Left ventricle myocardium inferior (tissue), 1 donor: ENCODE data around the gene CELF2. TPM values are rescaled to one million over a fixed set of nuclear protein-coding genes. Genes with fewer than 3 reads are reported as not detected.

Experiments used
- DNase-seq: peaks from one replicate; pipeline ENCODE4 v3.0.0-alpha.2; 2020
- H3K27ac ChIP-seq: fragments of 200-600 bp; replicated peaks from 2 replicates; pipeline ENCODE4 v1.8.0; 2021
- H3K27me3 ChIP-seq: fragments of 200-600 bp; 2 replicates; pipeline ENCODE4 v1.8.0; 2021; ENCODE audit warnings: low read depth
- H3K36me3 ChIP-seq: fragments of 200-600 bp; 2 replicates; pipeline ENCODE4 v1.8.0; 2021
- H3K4me1 ChIP-seq: fragments of 200-600 bp; 2 replicates; pipeline ENCODE4 v1.8.0; 2021
- H3K4me3 ChIP-seq: fragments of 200-600 bp; 2 replicates; pipeline ENCODE4 v1.8.0; 2021; ENCODE audit warnings: mild to moderate bottlenecking, moderate library complexity
- H3K9me3 ChIP-seq: fragments of 200-600 bp; replicated peaks from 2 replicates; pipeline ENCODE4 v1.8.0; 2021
- CTCF ChIP-seq: fragments of 200-600 bp; IDR thresholded peaks from 2 replicates; pipeline ENCODE4 v1.8.0; 2021; ENCODE audit warnings: antibody characterized with exemption, mild to moderate bottlenecking, borderline replicate concordance
- intact Hi-C: fragments of 100-400 bp; cut with micrococcal nuclease; formaldehyde crosslinking; loops from one replicate; pipeline ENCODE4 v1.11.0; 2022
- total RNA-seq: library from RNA; stranded (reverse); fragmentation: NEBNext Ultra II Directional; extraction: Animal tissue kit (Norgen Biotek cat#: 25700); gene quantifications from one replicate; pipeline ENCODE4 v1.2.1, GENCODE V29; 2021
- donor health status: DM: no; HTN: yes; CAD: no; lungs with severe emphysema.

The CELF2 gene
- total RNA-seq, 1 donor from 2014 or later = 74.9 TPM

- Histone ChIP-seq H3K36me3 (peaks cover under 1% of the 10 kb centered on the region), H3K9me3 (peaks cover under 1% of the 10 kb centered on the region), H3K27me3 (no peaks in the 10 kb centered on the region), H3K4me3 (no peak overlapping the region), H3K27ac (peak overlapping the region; percentile 0), H3K4me1 (peaks cover 81% of the 10 kb centered on the region)
- no peak for TF ChIP-seq CTCF
- intact Hi-C loops = no loop called here
- DNase-seq = no peak
Measured at GRCh38 chr10:11227103-11227502, 209.4 kb downstream of the CELF2 start.

GRCh38 chr10:11229893-11230292 is 212.2 kb downstream of the CELF2 start:
- no peaks in the 10 kb centered on the region for H3K27me3 ChIP-seq
- H3K4me1 ChIP-seq = peaks cover 63% of the 10 kb centered on the region
- peaks cover 9% of the 10 kb centered on the region for H3K9me3 ChIP-seq
- TF ChIP-seq CTCF = no peak
- no peak overlapping the region for H3K27ac ChIP-seq
- intact Hi-C loops = no loop called here
- H3K36me3 ChIP-seq = peaks cover 8% of the 10 kb centered on the region
- DNase-seq = no peak
- H3K4me3 ChIP-seq = no peak overlapping the region

GRCh38 chr10:11230498-11231167 is 213.0 kb downstream of the CELF2 start:
- no peak overlapping the region for H3K27ac ChIP-seq
- peaks cover 8% of the 10 kb centered on the region for H3K36me3 ChIP-seq
- intact Hi-C loops = no loop called here
- TF ChIP-seq CTCF = no peak
- no peak overlapping the region for H3K4me3 ChIP-seq
- peaks cover 62% of the 10 kb centered on the region for H3K4me1 ChIP-seq
- DNase-seq = no peak
- H3K9me3 ChIP-seq = peaks cover 9% of the 10 kb centered on the region
- no peaks in the 10 kb centered on the region for H3K27me3 ChIP-seq

GRCh38 chr10:11231285-11231684 is 213.6 kb downstream of the CELF2 start:
- H3K4me1 ChIP-seq = peaks cover 55% of the 10 kb centered on the region

GRCh38 chr10:11232222-11232961 is 214.7 kb downstream of the CELF2 start:
- no peaks in the 10 kb centered on the region for H3K27me3 ChIP-seq
- no peak for TF ChIP-seq CTCF
- H3K9me3 ChIP-seq = peaks cover 9% of the 10 kb centered on the region
- H3K36me3 ChIP-seq = peaks cover 8% of the 10 kb centered on the region
- H3K4me1 ChIP-seq = peaks cover 44% of the 10 kb centered on the region
- no peak overlapping the region for H3K27ac ChIP-seq
- H3K4me3 ChIP-seq = no peak overlapping the region
- intact Hi-C loops = no loop called here
- no peak for DNase-seq

More at GRCh38 chr10:11231285-11231684, 213.6 kb downstream of the CELF2 start:
- Histone ChIP-seq H3K27me3 (no peaks in the 10 kb centered on the region), H3K4me3 (no peak overlapping the region), H3K36me3 (peaks cover 8% of the 10 kb centered on the region), H3K9me3 (peaks cover 9% of the 10 kb centered on the region), H3K27ac (no peak overlapping the region)
- intact Hi-C loops = no loop called here
- no peak for TF ChIP-seq CTCF
- DNase-seq = no peak
